NCI-H446 (cell line): ENCODE measurements around the gene KIR3DL2.
"Not testable (repeated sequence)": the region's sequence is repeated elsewhere in the genome, so short reads cannot be mapped to it uniquely, and the experiment has no call there.

Experiments used
- DNase-seq, 2 experiments: peaks; one replicate each; lab custom pipeline; 2025; lab: John Stamatoyannopoulos, UW

Gene KIR3DL2

GRCh38 chr19:54850061-54850640, at the start of gene KIR3DL2:
KIR3DL2 (plus strand) TSS chr19:54850443; CDS start chr19:54850476, 33 bp downstream.
- DNase-seq = not testable (repeated sequence)

DNA sequence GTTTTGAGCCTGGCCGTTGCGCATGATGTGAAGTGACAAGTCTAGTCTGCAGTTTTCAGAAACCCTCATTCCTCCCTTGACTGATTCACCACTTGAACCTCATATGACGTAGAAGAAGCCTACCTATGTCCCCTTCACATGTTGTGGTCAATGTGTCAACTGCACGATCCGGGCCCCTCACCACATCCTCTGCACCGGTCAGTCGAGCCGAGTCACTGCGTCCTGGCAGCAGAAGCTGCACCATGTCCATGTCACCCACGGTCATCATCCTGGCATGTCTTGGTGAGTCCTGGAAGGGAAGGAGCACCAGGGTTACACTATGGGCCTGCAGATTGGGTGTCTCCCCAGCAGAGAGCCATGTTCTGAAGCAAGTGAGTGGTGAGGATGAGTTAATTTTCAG, 46.8 kb upstream of the KIR3DL2 start, which contains the start of gene KIR2DL4:
TSS of gene KIR2DL4 (plus strand) at position 201 of the 400 bp plus-strand sequence. CDS start at position 243, 42 bp downstream.
- no peak for DNase-seq

DNA sequence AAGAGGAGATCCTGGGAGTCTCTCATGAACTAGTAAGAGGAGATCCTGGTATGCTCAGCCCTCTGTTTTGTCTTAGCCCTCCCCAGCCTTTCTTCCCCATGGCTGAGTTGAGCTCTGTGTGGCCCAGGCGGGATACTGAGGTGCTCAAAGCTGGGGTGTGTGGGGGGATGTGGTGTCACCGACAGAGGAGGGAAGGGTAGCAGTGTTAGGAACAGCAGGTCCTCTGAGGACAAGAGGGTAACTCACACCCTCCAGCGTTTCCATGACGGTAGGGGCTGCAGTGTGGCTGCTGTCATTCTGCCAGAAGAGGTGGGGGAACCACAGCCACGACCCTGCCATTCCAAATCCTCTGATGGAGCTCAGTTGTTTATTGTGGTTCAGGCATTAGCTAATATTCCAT, 46.1 kb upstream of the KIR3DL2 start:
- DNase-seq = no peak

GRCh38 chr19:54804571-54804970, 45.7 kb upstream of the KIR3DL2 start:
- DNase-seq = no peak

GRCh38 chr19:54805665-54806515, 44.4 kb upstream of the KIR3DL2 start:
- no peak for DNase-seq

DNA sequence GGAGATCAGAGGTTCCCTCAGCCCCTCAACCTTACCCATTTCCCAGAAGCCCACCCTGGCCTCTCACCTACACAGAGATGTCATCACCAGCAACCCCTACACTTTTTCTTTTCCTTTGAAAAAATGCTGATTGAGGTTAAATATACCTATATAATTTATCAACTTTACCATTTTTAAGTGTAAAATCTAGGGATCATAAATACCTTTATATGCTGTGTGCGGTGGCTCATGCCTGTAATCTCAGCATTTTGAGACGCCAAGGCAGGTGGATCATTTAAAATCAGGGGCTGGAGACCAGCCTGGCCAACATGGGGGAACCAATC, 43.8 kb upstream of the KIR3DL2 start:
- no peak for DNase-seq

DNA sequence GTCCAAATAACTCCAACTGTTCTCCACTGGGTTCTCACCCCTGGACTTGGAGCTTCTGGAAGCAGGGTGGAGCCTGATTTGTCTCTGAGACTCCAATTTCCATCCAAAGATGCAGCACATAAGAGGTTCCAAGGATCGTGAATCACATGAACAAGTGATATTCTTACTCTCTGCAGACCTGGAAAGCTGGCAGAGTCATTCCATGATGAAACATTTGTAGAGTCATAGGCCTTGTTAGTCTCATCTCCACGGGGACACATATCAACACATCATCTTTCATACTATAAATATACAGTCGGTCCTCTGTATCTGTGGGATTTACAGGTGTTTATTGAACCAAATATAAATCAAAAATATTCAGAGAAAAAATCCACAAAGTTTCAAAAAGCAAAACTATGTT, 35.7 kb upstream of the KIR3DL2 start:
- not testable (repeated sequence) for DNase-seq

- DNase-seq = not testable (repeated sequence)
Observed at GRCh38 chr19:54816251-54816650, 34.0 kb upstream of the KIR3DL2 start, which contains the start of gene KIR3DL1. KIR3DL1 (plus strand) TSS chr19:54816468.

GRCh38 chr19:54817670-54818536, 32.3 kb upstream of the KIR3DL2 start:
- DNase-seq = no peak

DNA sequence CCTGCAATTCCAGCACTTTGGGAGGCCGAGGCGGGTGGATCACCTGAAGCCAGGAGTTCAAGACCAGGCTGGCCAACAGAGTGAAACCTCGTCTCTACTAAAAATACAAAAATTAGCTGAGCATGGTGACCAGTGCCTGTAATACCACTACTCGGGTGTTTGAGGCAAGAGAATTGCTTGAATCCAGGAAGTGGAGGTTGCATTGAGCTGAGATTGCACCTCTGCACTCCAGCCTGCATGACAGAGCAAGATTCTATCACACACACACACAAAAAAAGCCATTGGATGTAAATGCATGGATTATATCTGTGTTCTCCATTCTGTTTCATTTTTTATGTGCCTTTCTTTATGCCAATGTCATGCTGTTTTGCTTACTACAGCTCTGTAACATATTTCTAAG, 25.8 kb upstream of the KIR3DL2 start:
- not testable (repeated sequence) for DNase-seq

GRCh38 chr19:54825326-54825725, 24.9 kb upstream of the KIR3DL2 start:
- not testable (repeated sequence) for DNase-seq

DNA sequence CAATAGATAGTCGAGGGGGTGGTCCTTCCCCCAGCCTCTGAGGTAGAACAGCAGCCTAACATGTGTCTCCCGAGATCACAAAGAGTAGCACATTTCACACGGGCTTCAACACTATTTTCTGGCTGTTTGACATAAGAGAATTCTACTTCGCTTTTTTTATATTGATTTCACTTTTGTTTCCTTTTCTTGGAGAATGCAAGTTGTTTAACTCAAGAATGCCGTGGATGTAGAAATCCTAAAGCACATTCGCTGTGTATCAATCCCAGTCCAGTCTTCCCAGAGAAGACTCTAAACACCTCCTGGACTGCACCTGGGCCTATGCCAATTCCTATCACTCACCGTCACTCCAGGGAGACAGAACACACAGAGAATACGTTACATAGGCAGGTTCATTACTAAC, 22.2 kb upstream of the KIR3DL2 start:
- not testable (repeated sequence) for DNase-seq

- DNase-seq = not testable (repeated sequence)
Observed at GRCh38 chr19:54832496-54832895, 17.7 kb upstream of the KIR3DL2 start, which contains the start of gene KIR2DS4. KIR2DS4 (plus strand) TSS chr19:54832676.

DNA sequence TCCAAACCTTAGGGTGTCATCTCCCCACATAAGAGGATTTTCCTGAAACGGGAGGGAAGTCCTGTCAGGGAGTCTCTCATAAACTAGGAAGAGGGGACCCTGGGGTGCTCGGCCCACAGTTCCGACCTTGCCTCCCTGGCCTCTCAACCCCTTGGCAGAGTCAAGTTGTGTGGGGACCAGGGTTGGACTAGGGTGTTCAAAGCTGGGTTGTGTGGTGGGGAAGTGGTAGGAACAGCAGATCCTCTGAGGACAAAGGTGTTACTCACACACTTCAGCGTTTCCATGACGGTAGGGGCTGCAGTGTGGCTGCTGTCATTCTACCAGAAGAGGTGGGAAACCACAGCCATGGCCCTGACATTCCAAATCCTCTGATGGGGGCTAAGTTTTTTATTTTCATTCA, 15.1 kb upstream of the KIR3DL2 start:
- not testable (repeated sequence) for DNase-seq

DNA sequence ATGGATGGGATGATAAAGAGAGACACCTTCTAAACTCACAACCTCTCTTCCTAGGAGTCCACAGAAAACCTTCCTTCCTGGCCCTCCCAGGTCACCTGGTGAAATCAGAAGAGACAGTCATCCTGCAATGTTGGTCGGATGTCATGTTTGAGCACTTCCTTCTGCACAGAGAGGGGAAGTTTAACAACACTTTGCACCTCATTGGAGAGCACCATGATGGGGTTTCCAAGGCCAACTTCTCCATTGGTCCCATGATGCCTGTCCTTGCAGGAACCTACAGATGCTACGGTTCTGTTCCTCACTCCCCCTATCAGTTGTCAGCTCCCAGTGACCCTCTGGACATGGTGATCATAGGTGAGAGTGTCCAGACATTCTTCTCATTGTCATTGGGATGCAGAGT, 12.7 kb upstream of the KIR3DL2 start:
- not testable (repeated sequence) for DNase-seq

- DNase-seq = not testable (repeated sequence)
Observed at GRCh38 chr19:54843171-54843570, 7.1 kb upstream of the KIR3DL2 start.

- no peak for DNase-seq
Observed at GRCh38 chr19:54850930-54851329, 687 bp downstream of the KIR3DL2 start.

GRCh38 chr19:54851353-54851752, 1.1 kb downstream of the KIR3DL2 start:
- no peak for DNase-seq

GRCh38 chr19:54855241-54855640, 5.0 kb downstream of the KIR3DL2 start:
- DNase-seq = not testable (repeated sequence)

- not testable (repeated sequence) for DNase-seq
Observed at GRCh38 chr19:54858476-54858875, 8.2 kb downstream of the KIR3DL2 start.

DNA sequence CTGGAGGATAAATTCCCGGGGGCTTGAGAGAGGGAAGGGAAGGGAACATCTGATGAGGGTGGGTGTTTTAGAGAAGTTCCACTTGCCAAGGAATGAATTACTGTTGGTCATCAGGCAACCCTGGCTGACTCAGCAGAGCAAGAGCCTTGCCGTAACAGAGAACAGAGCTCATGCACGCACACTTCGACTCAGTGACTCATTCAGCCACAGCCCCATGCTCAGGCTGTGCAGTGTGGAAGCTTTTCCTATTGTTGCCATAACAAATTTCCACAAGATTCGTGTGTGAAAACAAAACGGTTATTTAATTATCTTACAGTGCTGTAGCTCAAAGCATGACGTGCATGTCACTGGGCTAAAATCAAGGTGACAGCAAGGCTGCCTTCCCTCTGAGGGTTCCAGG, 9.2 kb downstream of the KIR3DL2 start:
- not testable (repeated sequence) for DNase-seq

DNA sequence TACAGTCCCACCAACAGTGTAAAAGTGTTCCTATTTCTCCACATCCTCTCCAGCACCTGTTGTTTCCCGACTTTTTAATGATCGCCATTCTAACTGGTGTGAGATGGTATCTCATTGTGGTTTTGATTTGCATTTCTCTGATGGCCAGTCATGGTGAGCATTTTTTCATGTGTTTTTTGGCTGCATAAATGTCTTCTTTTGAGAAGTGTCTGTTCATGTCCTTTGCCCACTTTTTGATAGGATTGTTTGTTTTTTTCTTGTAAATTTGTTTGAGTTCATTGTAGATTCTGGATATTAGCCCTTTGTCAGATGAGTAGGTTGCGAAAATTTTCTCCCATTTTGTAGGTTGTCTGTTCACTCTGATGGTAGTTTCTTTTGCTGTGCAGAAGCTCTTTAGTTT, 13.2 kb downstream of the KIR3DL2 start:
- not testable (repeated sequence) for DNase-seq
